Activated T-cell treated with anti-CD3 and anti-CD28 coated beads, Interleukin-2, amount 50 U/mL, for 24 hours (primary cell): ENCODE measurements around the gene GOLGA8A.

ENCODE experiments used
- DNase-seq: peaks from one replicate; pipeline ENCODE4 v3.0.0-alpha.2; 2020
- H3K27ac Mint-ChIP-seq: 2 replicates; pipeline ENCODE4 v1.8.0; 2020; ENCODE audit warnings: mild to moderate bottlenecking, mixed read lengths
- H3K27me3 Mint-ChIP-seq: 2 replicates; pipeline ENCODE4 v1.8.0; 2020; ENCODE audit warnings: mixed read lengths
- H3K36me3 Mint-ChIP-seq: 2 replicates; pipeline ENCODE4 v1.8.0; 2020; ENCODE audit warnings: low read depth, mixed read lengths
- H3K4me1 Mint-ChIP-seq: 2 replicates; pipeline ENCODE4 v1.8.0; 2020; ENCODE audit warnings: low read depth, mixed read lengths
- H3K4me3 Mint-ChIP-seq: 2 replicates; pipeline ENCODE4 v1.8.0; 2020; ENCODE audit warnings: mild to moderate bottlenecking, moderate library complexity, mixed read lengths
- H3K9me3 Mint-ChIP-seq: 2 replicates; pipeline ENCODE4 v1.8.0; 2020; ENCODE audit warnings: mixed read lengths

GOLGA8A gene

GRCh38 chr15:34437687-34438086, at the start of gene GOLGA8A:
Gene GOLGA8A, minus strand, starts transcription at chr15:34437808. Its CDS starts 48,117 bp downstream, at chr15:34389691.
- H3K9me3 Mint-ChIP-seq, result no peaks in the 10 kb centered on the region
- H3K27me3 Mint-ChIP-seq, result peaks cover 5% of the 10 kb centered on the region
- peak within 1 kb of the TSS; percentile 85 for H3K4me3 Mint-ChIP-seq
- H3K27ac Mint-ChIP-seq, result peak within 1 kb of the TSS; percentile 97
- DNase-seq, result peak; percentile 87
- peaks cover 43% of the 10 kb centered on the region for H3K36me3 Mint-ChIP-seq
- peaks cover 21% of the 10 kb centered on the region for H3K4me1 Mint-ChIP-seq

- Mint-ChIP-seq H3K4me3 (no peak overlapping the region), H3K27me3 (peaks cover 70% of the 10 kb centered on the region), H3K9me3 (no peaks in the 10 kb centered on the region), H3K36me3 (no peaks in the 10 kb centered on the region), H3K4me1 (peaks cover 7% of the 10 kb centered on the region), H3K27ac (peak overlapping the region; percentile 7)
- DNase-seq, result no peak
Measured at GRCh38 chr15:34483644-34484043, 46.0 kb upstream of the GOLGA8A start.

- H3K4me3 Mint-ChIP-seq, result no peak overlapping the region
- peaks cover 7% of the 10 kb centered on the region for H3K4me1 Mint-ChIP-seq
- no peak for DNase-seq
- H3K36me3 Mint-ChIP-seq, result no peaks in the 10 kb centered on the region
- no peaks in the 10 kb centered on the region for H3K9me3 Mint-ChIP-seq
- H3K27ac Mint-ChIP-seq, result no peak overlapping the region
- peaks cover 66% of the 10 kb centered on the region for H3K27me3 Mint-ChIP-seq
Measured at GRCh38 chr15:34481370-34481769, 43.8 kb upstream of the GOLGA8A start.

- Mint-ChIP-seq H3K36me3 (no peaks in the 10 kb centered on the region), H3K4me1 (peaks cover 10% of the 10 kb centered on the region), H3K27ac (no peak overlapping the region), H3K4me3 (no peak overlapping the region), H3K27me3 (peaks cover 30% of the 10 kb centered on the region), H3K9me3 (no peaks in the 10 kb centered on the region)
- DNase-seq, result no peak
Measured at GRCh38 chr15:34473840-34474239, 36.2 kb upstream of the GOLGA8A start.

GRCh38 chr15:34472947-34473346, 35.3 kb upstream of the GOLGA8A start:
- Mint-ChIP-seq H3K4me3 (no peak overlapping the region), H3K27me3 (peaks cover 22% of the 10 kb centered on the region), H3K36me3 (no peaks in the 10 kb centered on the region), H3K27ac (no peak overlapping the region), H3K4me1 (peaks cover 10% of the 10 kb centered on the region), H3K9me3 (no peaks in the 10 kb centered on the region)
- no peak for DNase-seq

- H3K4me3 Mint-ChIP-seq, result no peak overlapping the region
- no peak for DNase-seq
- no peaks in the 10 kb centered on the region for H3K36me3 Mint-ChIP-seq
- H3K9me3 Mint-ChIP-seq, result no peaks in the 10 kb centered on the region
- peaks cover 10% of the 10 kb centered on the region for H3K27me3 Mint-ChIP-seq
- peaks cover 10% of the 10 kb centered on the region for H3K4me1 Mint-ChIP-seq
- no peak overlapping the region for H3K27ac Mint-ChIP-seq
Measured at GRCh38 chr15:34470892-34471291, 33.3 kb upstream of the GOLGA8A start.

- H3K27me3 Mint-ChIP-seq, result peaks cover 3% of the 10 kb centered on the region
- no peaks in the 10 kb centered on the region for H3K36me3 Mint-ChIP-seq
- H3K9me3 Mint-ChIP-seq, result no peaks in the 10 kb centered on the region
- DNase-seq, result no peak
- no peak overlapping the region for H3K27ac Mint-ChIP-seq
- H3K4me1 Mint-ChIP-seq, result peaks cover 10% of the 10 kb centered on the region
- no peak overlapping the region for H3K4me3 Mint-ChIP-seq
Measured at GRCh38 chr15:34470091-34470490, 32.5 kb upstream of the GOLGA8A start.

- no peaks in the 10 kb centered on the region for H3K4me1 Mint-ChIP-seq
- no peak for DNase-seq
- no peak overlapping the region for H3K27ac Mint-ChIP-seq
- H3K36me3 Mint-ChIP-seq, result no peaks in the 10 kb centered on the region
- peaks cover 32% of the 10 kb centered on the region for H3K27me3 Mint-ChIP-seq
- H3K4me3 Mint-ChIP-seq, result no peak overlapping the region
- no peaks in the 10 kb centered on the region for H3K9me3 Mint-ChIP-seq
Measured at GRCh38 chr15:34461730-34462129, 24.1 kb upstream of the GOLGA8A start.

- Mint-ChIP-seq H3K27me3 (peaks cover 35% of the 10 kb centered on the region), H3K4me3 (no peak overlapping the region), H3K4me1 (no peaks in the 10 kb centered on the region), H3K36me3 (no peaks in the 10 kb centered on the region), H3K9me3 (no peaks in the 10 kb centered on the region), H3K27ac (no peak overlapping the region)
- no peak for DNase-seq
Measured at GRCh38 chr15:34460451-34460850, 22.8 kb upstream of the GOLGA8A start.

- no peak overlapping the region for H3K27ac Mint-ChIP-seq
- no peak for DNase-seq
- no peaks in the 10 kb centered on the region for H3K4me1 Mint-ChIP-seq
- H3K27me3 Mint-ChIP-seq, result peaks cover 35% of the 10 kb centered on the region
- H3K4me3 Mint-ChIP-seq, result no peak overlapping the region
- no peaks in the 10 kb centered on the region for H3K36me3 Mint-ChIP-seq
- no peaks in the 10 kb centered on the region for H3K9me3 Mint-ChIP-seq
Measured at GRCh38 chr15:34456658-34457057, 19.1 kb upstream of the GOLGA8A start.

GRCh38 chr15:34442891-34443290, 5.3 kb upstream of the GOLGA8A start:
- Mint-ChIP-seq H3K4me3 (no peak overlapping the region), H3K9me3 (no peaks in the 10 kb centered on the region), H3K36me3 (no peaks in the 10 kb centered on the region), H3K27ac (no peak overlapping the region), H3K4me1 (peaks cover 2% of the 10 kb centered on the region), H3K27me3 (peaks cover 31% of the 10 kb centered on the region)
- no peak for DNase-seq

- Mint-ChIP-seq H3K9me3 (no peaks in the 10 kb centered on the region), H3K27ac (no peak overlapping the region), H3K36me3 (peaks cover 21% of the 10 kb centered on the region), H3K4me3 (no peak overlapping the region), H3K4me1 (peaks cover 20% of the 10 kb centered on the region), H3K27me3 (peaks cover 17% of the 10 kb centered on the region)
- no peak for DNase-seq
Measured at GRCh38 chr15:34439878-34440277, 2.3 kb upstream of the GOLGA8A start.

GRCh38 chr15:34436956-34437442, 609 bp downstream of the GOLGA8A start:
- Mint-ChIP-seq H3K9me3 (no peaks in the 10 kb centered on the region), H3K4me3 (peak overlapping the region; percentile 85), H3K36me3 (peaks cover 50% of the 10 kb centered on the region), H3K27ac (no peak overlapping the region), H3K27me3 (peaks cover 3% of the 10 kb centered on the region), H3K4me1 (peaks cover 25% of the 10 kb centered on the region)
- peak; percentile 75 for DNase-seq

GRCh38 chr15:34436126-34436955, 1.3 kb downstream of the GOLGA8A start:
- peak; percentile 61 for DNase-seq
- no peaks in the 10 kb centered on the region for H3K9me3 Mint-ChIP-seq
- no peaks in the 10 kb centered on the region for H3K27me3 Mint-ChIP-seq
- peak overlapping the region; percentile 85 for H3K4me3 Mint-ChIP-seq
- peaks cover 27% of the 10 kb centered on the region for H3K4me1 Mint-ChIP-seq
- H3K27ac Mint-ChIP-seq, result peak overlapping the region; percentile 72
- H3K36me3 Mint-ChIP-seq, result peaks cover 55% of the 10 kb centered on the region

- Mint-ChIP-seq H3K27me3 (no peaks in the 10 kb centered on the region), H3K4me1 (peaks cover 29% of the 10 kb centered on the region), H3K27ac (peak overlapping the region; percentile 73), H3K9me3 (no peaks in the 10 kb centered on the region), H3K4me3 (peak overlapping the region; percentile 85), H3K36me3 (peaks cover 58% of the 10 kb centered on the region)
- no peak for DNase-seq
Measured at GRCh38 chr15:34435658-34436057, 1.9 kb downstream of the GOLGA8A start.
